Loucy (cell line): ENCODE data around the gene SLC29A2.

Experiments used
- H2AFZ ChIP-seq: fragments of 200-600 bp; sonication (generic); 2 replicates; pipeline ENCODE4 v1.6.0; 2016; ENCODE audit warnings: antibody characterized with exemption, mild to moderate bottlenecking, low read length, moderate library complexity
- H3F3A ChIP-seq: fragments of 200-600 bp; 2 replicates; pipeline ENCODE4 v1.6.0; 2016; ENCODE audit warnings: antibody characterized with exemption, low read depth, mild to moderate bottlenecking
- H3K27me3 ChIP-seq: fragments of 200-600 bp; sonication (generic); 2 replicates; pipeline ENCODE4 v1.6.1; 2014; ENCODE audit warnings: low read length, mild to moderate bottlenecking; ENCODE audit not compliant: insufficient read depth, poor library complexity, severe bottlenecking
- H3K36me3 ChIP-seq: fragments of 200-600 bp; sonication (generic); 2 replicates; pipeline ENCODE4 v1.6.1; 2016; ENCODE audit warnings: low read length; ENCODE audit not compliant: insufficient read depth
- H3K4me1 ChIP-seq: fragments of 200-600 bp; sonication (generic); 2 replicates; pipeline ENCODE4 v1.5.1; 2014; ENCODE audit warnings: low read length, mild to moderate bottlenecking; ENCODE audit not compliant: insufficient read depth, poor library complexity, severe bottlenecking
- H3K4me2 ChIP-seq: fragments of 200-600 bp; sonication (generic); 2 replicates; pipeline ENCODE4 v1.6.0; 2014; ENCODE audit warnings: antibody characterized with exemption, low read length, low read depth, mild to moderate bottlenecking; ENCODE audit not compliant: poor library complexity, severe bottlenecking
- H3K4me3 ChIP-seq: fragments of 200-600 bp; sonication (generic); 2 replicates; pipeline ENCODE4 v1.5.1; 2014; ENCODE audit warnings: low read length, mild to moderate bottlenecking, mixed read lengths; ENCODE audit not compliant: poor library complexity, severe bottlenecking
- H3K79me2 ChIP-seq: fragments of 200-600 bp; sonication (generic); 2 replicates; pipeline ENCODE4 v1.6.1; 2014; ENCODE audit warnings: low read length; ENCODE audit not compliant: insufficient read depth
- H3K9ac ChIP-seq: fragments of 200-600 bp; sonication (generic); 2 replicates; pipeline ENCODE4 v1.6.0; 2014; ENCODE audit warnings: mild to moderate bottlenecking, low read depth, low read length, moderate library complexity; ENCODE audit not compliant: poor library complexity, severe bottlenecking
- H3K9me2 ChIP-seq: fragments of 200-600 bp; sonication (generic); replicated peaks from 2 replicates; pipeline ENCODE4 v1.6.1; 2016; ENCODE audit warnings: low read depth, low read length, mixed read lengths
- H3K9me3 ChIP-seq: fragments of 200-600 bp; sonication (generic); 2 replicates; pipeline ENCODE4 v1.6.1; 2014; ENCODE audit warnings: mild to moderate bottlenecking, antibody characterized with exemption, low read length, low read depth; ENCODE audit not compliant: insufficient read depth
- H4K20me1 ChIP-seq: fragments of 200-600 bp; sonication (generic); 2 replicates; pipeline ENCODE4 v1.6.0; 2014; ENCODE audit warnings: antibody characterized with exemption, low read length, mild to moderate bottlenecking; ENCODE audit not compliant: insufficient read depth, poor library complexity, severe bottlenecking
- CTCF ChIP-seq: fragments of 200-600 bp; sonication (generic); conservative IDR thresholded peaks from 2 replicates; pipeline ENCODE4 v1.5.1; 2014; ENCODE audit warnings: mild to moderate bottlenecking, antibody characterized with exemption, low read length
- EZH2phosphoT487 ChIP-seq: fragments of 200-600 bp; IDR thresholded peaks from 2 replicates; pipeline ENCODE4 v1.6.1; 2018; ENCODE audit warnings: antibody characterized with exemption, mild to moderate bottlenecking, moderate library complexity, borderline replicate concordance

The SLC29A2 gene

GRCh38 chr11:66314186-66314501 is 57.4 kb downstream of the SLC29A2 start:
- H3K36me3 ChIP-seq: no peaks in the 10 kb centered on the region
- no peaks in the 10 kb centered on the region for H3K27me3 ChIP-seq
- no peaks in the 10 kb centered on the region for H3K9me3 ChIP-seq
- no peaks in the 10 kb centered on the region for H4K20me1 ChIP-seq
- no peak overlapping the region for H2AFZ ChIP-seq
- no peaks in the 10 kb centered on the region for H3F3A ChIP-seq
- H3K79me2 ChIP-seq: no peaks in the 10 kb centered on the region
- H3K9ac ChIP-seq: peak overlapping the region; percentile 62
- H3K4me2 ChIP-seq: peak overlapping the region; percentile 68
- H3K9me2 ChIP-seq: no peaks in the 10 kb centered on the region
- no peak overlapping the region for H3K4me3 ChIP-seq
- H3K4me1 ChIP-seq: peaks cover 40% of the 10 kb centered on the region
- TF ChIP-seq EZH2phosphoT487 (no peak), CTCF (no peak)

- Histone ChIP-seq H3K9me2 (no peaks in the 10 kb centered on the region), H4K20me1 (no peaks in the 10 kb centered on the region), H3K4me3 (peak overlapping the region; percentile 63), H3F3A (no peaks in the 10 kb centered on the region), H3K27me3 (no peaks in the 10 kb centered on the region), H3K4me1 (peaks cover 34% of the 10 kb centered on the region), H3K36me3 (no peaks in the 10 kb centered on the region), H3K4me2 (peak overlapping the region; percentile 68), H3K79me2 (no peaks in the 10 kb centered on the region), H2AFZ (no peak overlapping the region), H3K9ac (peak overlapping the region; percentile 62), H3K9me3 (no peaks in the 10 kb centered on the region)
- TF ChIP-seq EZH2phosphoT487: no peak
- peak; percentile 35 for TF ChIP-seq CTCF
Observed at GRCh38 chr11:66313321-66314185, 58.0 kb downstream of the SLC29A2 start.

GRCh38 chr11:66312549-66313320 is 58.8 kb downstream of the SLC29A2 start:
- Histone ChIP-seq H3K4me2 (peak overlapping the region; percentile 79), H3F3A (no peaks in the 10 kb centered on the region)

More at GRCh38 chr11:66312549-66313320, 58.8 kb downstream of the SLC29A2 start:
- H3K36me3 ChIP-seq: no peaks in the 10 kb centered on the region
- no peaks in the 10 kb centered on the region for H3K79me2 ChIP-seq
- no peaks in the 10 kb centered on the region for H4K20me1 ChIP-seq
- peak overlapping the region; percentile 76 for H3K4me3 ChIP-seq
- H3K4me1 ChIP-seq: peaks cover 26% of the 10 kb centered on the region
- H3K27me3 ChIP-seq: no peaks in the 10 kb centered on the region
- peak overlapping the region; percentile 62 for H3K9ac ChIP-seq
- H3K9me3 ChIP-seq: no peaks in the 10 kb centered on the region
- TF ChIP-seq EZH2phosphoT487: no peak
- no peak for TF ChIP-seq CTCF
- H3K9me2 ChIP-seq: no peaks in the 10 kb centered on the region
- H2AFZ ChIP-seq: peak overlapping the region; percentile 92
